B cell (primary cell): ENCODE results near the gene LRCOL1.
"Not testable (repeated sequence)": the region's sequence is repeated elsewhere in the genome, so short reads cannot be mapped to it uniquely, and the experiment has no call there.

Experiments used
- CTCF ChIP-seq: fragments of 200-600 bp; IDR thresholded peaks from one replicate; pipeline ENCODE4 v1.8.0; 2022; ENCODE audit warnings: antibody characterized with exemption, mild to moderate bottlenecking
- EZH2 ChIP-seq: IDR thresholded peaks from 2 replicates; pipeline ENCODE4 v1.6.1; 2012; ENCODE audit warnings: borderline replicate concordance, low read depth, mild to moderate bottlenecking, moderate library complexity, low read length; ENCODE audit not compliant: insufficient read depth, poor library complexity, severe bottlenecking

- TF ChIP-seq EZH2, CTCF: not testable (repeated sequence)
Observed at GRCh38 chr12:132599502-132599901, 10.9 kb downstream of the LRCOL1 start.
